DND-41 (cell line): ENCODE measurements around the gene ARHGAP6.

ENCODE experiments used
- EZH2 ChIP-seq: IDR thresholded peaks from 3 replicates; pipeline ENCODE4 v1.6.1; 2012; ENCODE audit warnings: borderline replicate concordance, low read depth, mild to moderate bottlenecking, moderate library complexity, low read length, inconsistent platforms; ENCODE audit not compliant: severe bottlenecking
- TF ChIP-seq, protein P1 (sequence below): IDR thresholded peaks from 2 replicates; pipeline ENCODE4 v1.5.1; 2012; ENCODE audit warnings: borderline replicate concordance, low read length, moderate library complexity, mild to moderate bottlenecking; ENCODE audit not compliant: poor library complexity, severe bottlenecking; ENCODE audit errors: extremely low read depth

DNA sequence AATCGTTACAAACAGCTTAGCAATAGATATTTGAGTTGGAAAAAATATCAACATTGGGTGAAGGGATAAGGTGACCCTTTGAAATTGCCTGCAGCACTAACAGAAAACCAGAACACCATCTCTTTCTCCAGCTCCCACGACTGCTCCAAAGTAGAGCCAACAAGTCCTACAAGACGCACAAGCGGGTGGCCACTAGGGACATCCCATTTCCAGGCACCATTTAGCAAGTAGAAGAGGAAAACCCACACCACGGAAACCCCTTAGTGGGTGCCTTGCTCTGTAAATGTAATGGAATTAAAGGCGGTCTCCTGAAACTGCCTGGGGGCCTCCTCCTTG, 1.9 kb downstream of the ARHGAP6 start:
- TF ChIP-seq, protein P1, sequence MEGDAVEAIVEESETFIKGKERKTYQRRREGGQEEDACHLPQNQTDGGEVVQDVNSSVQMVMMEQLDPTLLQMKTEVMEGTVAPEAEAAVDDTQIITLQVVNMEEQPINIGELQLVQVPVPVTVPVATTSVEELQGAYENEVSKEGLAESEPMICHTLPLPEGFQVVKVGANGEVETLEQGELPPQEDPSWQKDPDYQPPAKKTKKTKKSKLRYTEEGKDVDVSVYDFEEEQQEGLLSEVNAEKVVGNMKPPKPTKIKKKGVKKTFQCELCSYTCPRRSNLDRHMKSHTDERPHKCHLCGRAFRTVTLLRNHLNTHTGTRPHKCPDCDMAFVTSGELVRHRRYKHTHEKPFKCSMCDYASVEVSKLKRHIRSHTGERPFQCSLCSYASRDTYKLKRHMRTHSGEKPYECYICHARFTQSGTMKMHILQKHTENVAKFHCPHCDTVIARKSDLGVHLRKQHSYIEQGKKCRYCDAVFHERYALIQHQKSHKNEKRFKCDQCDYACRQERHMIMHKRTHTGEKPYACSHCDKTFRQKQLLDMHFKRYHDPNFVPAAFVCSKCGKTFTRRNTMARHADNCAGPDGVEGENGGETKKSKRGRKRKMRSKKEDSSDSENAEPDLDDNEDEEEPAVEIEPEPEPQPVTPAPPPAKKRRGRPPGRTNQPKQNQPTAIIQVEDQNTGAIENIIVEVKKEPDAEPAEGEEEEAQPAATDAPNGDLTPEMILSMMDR, result no peak
- no peak for TF ChIP-seq EZH2
